22Rv1 (cell line): Measurements from ENCODE around the gene STK17B.

ENCODE experiments used
- H3K27ac ChIP-seq: fragments of 450-650 bp; 2 replicates; pipeline ENCODE4 v1.5.1; 2017
- ZFX ChIP-seq: fragments of 450-650 bp; IDR thresholded peaks from 2 replicates; pipeline ENCODE4 v1.6.1; 2017; ENCODE audit warnings: antibody characterized with exemption, borderline replicate concordance
- TF ChIP-seq, protein P1 (sequence below): fragments of 450-650 bp; IDR thresholded peaks from 2 replicates; pipeline ENCODE4 v1.5.1; 2017; ENCODE audit warnings: mild to moderate bottlenecking

STK17B gene

GRCh38 chr2:196184921-196185320 lies 13.5 kb upstream of the STK17B start:
- TF ChIP-seq, protein P1, sequence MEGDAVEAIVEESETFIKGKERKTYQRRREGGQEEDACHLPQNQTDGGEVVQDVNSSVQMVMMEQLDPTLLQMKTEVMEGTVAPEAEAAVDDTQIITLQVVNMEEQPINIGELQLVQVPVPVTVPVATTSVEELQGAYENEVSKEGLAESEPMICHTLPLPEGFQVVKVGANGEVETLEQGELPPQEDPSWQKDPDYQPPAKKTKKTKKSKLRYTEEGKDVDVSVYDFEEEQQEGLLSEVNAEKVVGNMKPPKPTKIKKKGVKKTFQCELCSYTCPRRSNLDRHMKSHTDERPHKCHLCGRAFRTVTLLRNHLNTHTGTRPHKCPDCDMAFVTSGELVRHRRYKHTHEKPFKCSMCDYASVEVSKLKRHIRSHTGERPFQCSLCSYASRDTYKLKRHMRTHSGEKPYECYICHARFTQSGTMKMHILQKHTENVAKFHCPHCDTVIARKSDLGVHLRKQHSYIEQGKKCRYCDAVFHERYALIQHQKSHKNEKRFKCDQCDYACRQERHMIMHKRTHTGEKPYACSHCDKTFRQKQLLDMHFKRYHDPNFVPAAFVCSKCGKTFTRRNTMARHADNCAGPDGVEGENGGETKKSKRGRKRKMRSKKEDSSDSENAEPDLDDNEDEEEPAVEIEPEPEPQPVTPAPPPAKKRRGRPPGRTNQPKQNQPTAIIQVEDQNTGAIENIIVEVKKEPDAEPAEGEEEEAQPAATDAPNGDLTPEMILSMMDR, result no peak
- TF ChIP-seq ZFX, result no peak

GRCh38 chr2:196183528-196184231 lies 12.3 kb upstream of the STK17B start:
- TF ChIP-seq, protein P1, result no peak
- TF ChIP-seq ZFX, result no peak
- H3K27ac ChIP-seq, result no peak overlapping the region

More at GRCh38 chr2:196184921-196185320, 13.5 kb upstream of the STK17B start:
- no peak overlapping the region for H3K27ac ChIP-seq

DNA sequence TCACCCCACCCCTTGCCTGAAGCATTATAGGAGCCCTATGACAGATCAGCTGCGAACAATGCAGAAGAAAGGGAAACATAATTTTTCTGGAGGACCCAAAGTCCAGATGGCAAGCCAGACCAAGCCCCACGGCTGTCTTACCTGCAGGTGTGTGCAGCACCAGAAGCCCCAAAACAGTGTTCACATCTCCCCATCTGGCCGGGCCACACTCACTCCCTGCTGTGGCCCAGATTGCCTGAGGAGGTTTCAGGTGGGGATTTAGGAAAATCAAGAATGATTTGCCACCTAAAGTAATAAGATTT lies 11.7 kb upstream of the STK17B start:
- no peak overlapping the region for H3K27ac ChIP-seq
- TF ChIP-seq, protein P1, result no peak
- no peak for TF ChIP-seq ZFX

DNA sequence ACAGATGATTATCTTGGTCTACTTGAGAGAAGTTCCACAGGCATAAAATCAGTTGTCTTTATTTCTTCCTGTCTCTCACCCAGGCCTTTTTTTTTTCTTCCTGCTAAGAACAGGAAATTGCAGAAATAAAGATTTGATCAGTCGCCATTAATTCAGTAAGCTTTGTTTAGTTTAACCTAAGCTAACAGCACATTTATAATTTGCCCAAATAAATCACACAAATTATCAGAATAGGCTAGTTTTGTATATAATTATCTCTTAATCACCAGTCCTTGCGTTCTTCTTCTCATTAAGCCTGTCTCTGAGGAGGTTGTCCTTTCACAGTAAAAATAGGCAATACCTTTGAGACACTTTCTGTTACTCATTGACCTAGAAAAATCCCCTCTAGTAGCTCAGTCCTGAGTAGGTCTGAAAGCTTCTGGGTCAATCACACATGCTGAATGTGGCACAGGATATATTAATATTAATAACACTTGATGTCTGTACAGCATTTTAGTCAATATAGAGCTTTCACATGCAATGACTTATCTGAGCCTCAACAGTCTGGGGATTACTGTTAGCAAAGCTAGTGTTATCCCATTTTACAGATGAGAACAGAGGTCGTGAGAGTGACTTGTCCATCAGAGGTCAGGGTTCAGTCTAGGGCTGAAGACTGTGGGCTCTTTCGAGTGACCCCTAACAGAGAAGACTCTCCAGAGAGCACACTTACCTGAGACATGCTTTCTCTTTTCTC lies 11.2 kb upstream of the STK17B start:
- H3K27ac ChIP-seq, result no peak overlapping the region
- TF ChIP-seq ZFX, result no peak
- TF ChIP-seq, protein P1, result no peak

GRCh38 chr2:196181484-196181883 lies 10.1 kb upstream of the STK17B start:
- H3K27ac ChIP-seq, result no peak overlapping the region
- no peak for TF ChIP-seq ZFX
- TF ChIP-seq, protein P1, result no peak

GRCh38 chr2:196177124-196177523 lies 5.7 kb upstream of the STK17B start:
- no peak overlapping the region for H3K27ac ChIP-seq
- no peak for TF ChIP-seq ZFX
- TF ChIP-seq, protein P1, result no peak

DNA sequence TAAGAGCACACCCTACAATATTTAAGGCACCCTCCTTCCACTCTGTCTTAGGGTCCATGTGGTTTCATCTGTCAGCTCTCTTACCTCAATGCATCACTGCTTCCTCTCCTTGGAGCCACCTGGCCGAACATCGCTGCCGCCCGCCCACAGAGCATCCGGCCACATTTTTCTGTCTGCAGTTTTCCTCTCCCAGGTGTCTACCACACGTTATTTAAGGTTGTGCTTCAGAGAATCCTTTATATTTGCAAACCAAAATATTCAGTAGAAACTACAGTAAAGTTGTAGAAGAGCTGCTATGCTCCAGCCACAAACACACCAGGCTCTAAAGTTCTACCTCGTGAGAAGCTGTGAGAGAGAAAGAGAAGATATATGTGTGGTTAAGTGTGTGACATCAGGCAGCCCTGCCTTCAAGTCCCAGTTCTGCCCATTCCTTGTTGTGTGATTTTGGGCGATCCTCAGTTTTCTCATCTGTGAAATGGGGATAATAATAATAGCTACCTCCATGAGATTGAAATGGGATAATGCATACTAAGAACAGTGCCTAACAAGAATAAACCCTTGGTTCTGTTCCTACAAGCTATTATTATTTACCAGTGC lies 4.9 kb upstream of the STK17B start:
- no peak for TF ChIP-seq ZFX
- TF ChIP-seq, protein P1, result no peak
- H3K27ac ChIP-seq, result no peak overlapping the region
